ENCODE results near the gene DLX1.

- no peak for TF ChIP-seq CTCF (IDR thresholded peaks at IDR 0.05)
- TF ChIP-seq EP300 (IDR thresholded peaks at IDR 0.05): no peak
Measured at GRCh38 chr2:172082944-172083627, 2.2 kb upstream of the DLX1 start.

All from stomach (tissue), 4 donors.